ENCODE data around the gene FGD4. TPM values are rescaled to one million over a fixed set of nuclear protein-coding genes. Genes with fewer than 3 reads are reported as not detected.
"Not testable (repeated sequence)": the region's sequence is repeated elsewhere in the genome, so short reads cannot be mapped to it uniquely, and the experiment has no call there.

The FGD4 gene
- total RNA-seq, 1 donor from 2014 or later, result 1.8 TPM

DNA sequence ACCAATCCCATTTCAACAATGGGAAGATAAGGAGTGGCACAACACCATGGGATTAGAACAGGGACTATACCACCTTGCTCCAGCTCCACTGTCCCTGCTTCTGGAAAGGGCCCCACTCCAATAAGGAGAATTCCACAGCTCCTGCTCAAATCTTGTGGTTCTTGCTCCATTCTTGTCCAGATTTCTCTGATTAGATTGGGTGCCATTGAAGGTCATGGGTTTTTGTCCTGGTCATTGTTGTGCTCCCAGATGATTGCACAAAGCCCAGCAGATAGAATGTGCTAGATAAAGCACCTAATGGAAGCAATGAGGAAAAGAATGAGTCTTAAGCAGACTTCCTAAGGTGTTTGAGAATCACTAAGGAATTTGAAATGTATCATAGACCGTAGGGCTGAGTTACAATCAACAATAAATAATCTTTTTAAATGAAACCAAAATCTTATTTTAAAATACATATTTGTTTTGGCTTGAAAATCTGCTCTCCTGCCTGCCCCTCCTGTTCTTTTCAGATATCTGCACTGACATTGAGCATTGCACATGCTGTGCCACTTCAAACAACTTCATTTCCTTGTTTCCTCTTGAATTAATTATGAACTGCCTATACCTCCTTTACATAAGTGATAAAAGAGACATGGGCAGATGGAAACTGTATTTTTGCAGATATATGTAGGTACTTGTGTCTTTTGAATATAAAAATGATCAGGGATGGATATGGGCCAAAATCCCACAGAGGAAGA, 115.9 kb downstream of the FGD4 start:
- DNase-seq, result no peak
- intact Hi-C loops (cut with micrococcal nuclease), result no loop called here
- H3K27me3 Mint-ChIP-seq, result no peaks in the 10 kb centered on the region
- no peaks in the 10 kb centered on the region for H3K36me3 Mint-ChIP-seq (ENCODE audit: low read depth)
- TF ChIP-seq, protein P1, sequence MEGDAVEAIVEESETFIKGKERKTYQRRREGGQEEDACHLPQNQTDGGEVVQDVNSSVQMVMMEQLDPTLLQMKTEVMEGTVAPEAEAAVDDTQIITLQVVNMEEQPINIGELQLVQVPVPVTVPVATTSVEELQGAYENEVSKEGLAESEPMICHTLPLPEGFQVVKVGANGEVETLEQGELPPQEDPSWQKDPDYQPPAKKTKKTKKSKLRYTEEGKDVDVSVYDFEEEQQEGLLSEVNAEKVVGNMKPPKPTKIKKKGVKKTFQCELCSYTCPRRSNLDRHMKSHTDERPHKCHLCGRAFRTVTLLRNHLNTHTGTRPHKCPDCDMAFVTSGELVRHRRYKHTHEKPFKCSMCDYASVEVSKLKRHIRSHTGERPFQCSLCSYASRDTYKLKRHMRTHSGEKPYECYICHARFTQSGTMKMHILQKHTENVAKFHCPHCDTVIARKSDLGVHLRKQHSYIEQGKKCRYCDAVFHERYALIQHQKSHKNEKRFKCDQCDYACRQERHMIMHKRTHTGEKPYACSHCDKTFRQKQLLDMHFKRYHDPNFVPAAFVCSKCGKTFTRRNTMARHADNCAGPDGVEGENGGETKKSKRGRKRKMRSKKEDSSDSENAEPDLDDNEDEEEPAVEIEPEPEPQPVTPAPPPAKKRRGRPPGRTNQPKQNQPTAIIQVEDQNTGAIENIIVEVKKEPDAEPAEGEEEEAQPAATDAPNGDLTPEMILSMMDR (IDR thresholded peaks at IDR 0.05), result no peak
- peaks cover 11% of the 10 kb centered on the region for H3K4me1 Mint-ChIP-seq
- ATAC-seq (ENCODE audit: low read depth), result no peak
- no peak overlapping the region for H3K4me3 Mint-ChIP-seq
- H3K9me3 Mint-ChIP-seq, result no peaks in the 10 kb centered on the region
- ChIA-PET CTCF (no interaction called here), POLR2A (no interaction called here)
- no peak overlapping the region for H3K27ac Mint-ChIP-seq

DNA sequence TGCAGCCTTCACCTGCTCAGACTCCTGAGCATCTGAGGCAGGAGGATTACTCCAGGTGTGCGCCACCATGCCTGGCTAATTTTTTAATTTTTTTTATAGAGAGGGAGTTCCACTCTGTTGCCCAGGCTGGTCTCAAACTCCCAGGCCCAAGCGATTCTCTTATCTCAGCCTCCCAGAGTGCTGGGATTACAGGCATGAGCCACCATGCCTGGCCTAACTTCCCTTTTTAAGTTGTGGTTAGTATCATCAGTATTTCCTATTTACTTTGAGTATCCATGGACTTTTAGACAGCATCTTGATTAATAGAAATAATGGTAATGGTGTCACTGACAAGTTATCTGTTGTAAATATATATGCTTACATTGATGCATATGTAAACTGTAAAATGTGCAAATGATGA, 116.9 kb downstream of the FGD4 start:
- CTCF ChIA-PET, result no interaction called here
- TF ChIP-seq, protein P1 (IDR thresholded peaks at IDR 0.05), result no peak
- POLR2A ChIA-PET, result no interaction called here
- Mint-ChIP-seq H3K27ac (no peak overlapping the region), H3K4me1 (peaks cover 16% of the 10 kb centered on the region), H3K27me3 (no peaks in the 10 kb centered on the region), H3K4me3 (no peak overlapping the region), H3K36me3 (ENCODE audit: low read depth) (no peaks in the 10 kb centered on the region), H3K9me3 (no peaks in the 10 kb centered on the region)
- ATAC-seq (ENCODE audit: low read depth) (no peak), DNase-seq (no peak)
- intact Hi-C loops (cut with micrococcal nuclease), result no loop called here

DNA sequence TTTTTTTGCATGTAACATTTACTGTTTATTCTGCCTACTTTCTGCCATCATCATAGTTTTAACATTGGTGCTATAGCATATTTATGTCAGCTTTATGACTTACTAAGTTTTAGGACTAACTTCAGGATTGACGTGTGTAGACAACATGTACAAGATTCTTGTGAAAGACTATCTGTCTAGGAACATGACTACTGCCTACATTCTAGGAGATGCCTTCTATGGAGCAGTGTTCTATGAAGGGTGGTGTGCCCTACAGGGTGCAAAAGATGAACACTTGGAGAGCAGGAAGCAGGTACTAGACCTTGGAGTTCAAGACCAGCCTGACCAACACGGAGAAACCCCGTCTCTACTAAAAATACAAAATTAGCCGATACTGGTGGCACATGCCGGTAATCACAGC, 118.6 kb downstream of the FGD4 start:
- H3K4me3 Mint-ChIP-seq, result no peak overlapping the region
- ChIA-PET CTCF (no interaction called here), POLR2A (no interaction called here)
- H3K36me3 Mint-ChIP-seq (ENCODE audit: low read depth), result no peaks in the 10 kb centered on the region
- H3K27me3 Mint-ChIP-seq, result no peaks in the 10 kb centered on the region
- TF ChIP-seq, protein P1 (IDR thresholded peaks at IDR 0.05), result no peak
- no peaks in the 10 kb centered on the region for H3K9me3 Mint-ChIP-seq
- H3K27ac Mint-ChIP-seq, result no peak overlapping the region
- no peak for DNase-seq
- ATAC-seq (ENCODE audit: low read depth), result no peak
- intact Hi-C loops (cut with micrococcal nuclease), result no loop called here
- peaks cover 31% of the 10 kb centered on the region for H3K4me1 Mint-ChIP-seq

DNA sequence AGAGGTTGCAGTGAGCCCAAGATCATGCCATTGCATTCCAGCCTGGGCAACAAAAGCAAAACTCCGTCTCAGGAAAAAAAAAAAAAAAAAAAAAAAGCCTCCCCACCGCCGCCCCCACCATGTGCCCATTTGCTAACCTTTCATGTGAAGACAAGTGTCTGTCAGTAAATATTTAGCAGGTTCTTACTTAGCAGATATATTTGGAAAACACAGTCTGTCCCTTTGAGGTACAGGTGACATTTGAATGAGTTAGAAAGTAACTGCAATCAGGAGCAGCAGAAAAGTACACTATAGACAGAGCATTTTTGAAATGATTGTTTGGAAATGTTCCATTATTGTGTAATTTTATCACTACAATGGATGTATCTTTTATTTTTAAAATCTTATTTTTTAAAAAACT, 119.7 kb downstream of the FGD4 start:
- no peak for DNase-seq
- H3K4me1 Mint-ChIP-seq, result peaks cover 40% of the 10 kb centered on the region
- POLR2A ChIA-PET, result no interaction called here
- no peaks in the 10 kb centered on the region for H3K9me3 Mint-ChIP-seq
- H3K36me3 Mint-ChIP-seq (ENCODE audit: low read depth), result no peaks in the 10 kb centered on the region
- H3K27ac Mint-ChIP-seq, result no peak overlapping the region
- H3K4me3 Mint-ChIP-seq, result no peak overlapping the region
- CTCF ChIA-PET, result no interaction called here
- H3K27me3 Mint-ChIP-seq, result no peaks in the 10 kb centered on the region
- ATAC-seq (ENCODE audit: low read depth), result no peak
- intact Hi-C loops (cut with micrococcal nuclease), result no loop called here
- TF ChIP-seq, protein P1 (IDR thresholded peaks at IDR 0.05), result no peak

DNA sequence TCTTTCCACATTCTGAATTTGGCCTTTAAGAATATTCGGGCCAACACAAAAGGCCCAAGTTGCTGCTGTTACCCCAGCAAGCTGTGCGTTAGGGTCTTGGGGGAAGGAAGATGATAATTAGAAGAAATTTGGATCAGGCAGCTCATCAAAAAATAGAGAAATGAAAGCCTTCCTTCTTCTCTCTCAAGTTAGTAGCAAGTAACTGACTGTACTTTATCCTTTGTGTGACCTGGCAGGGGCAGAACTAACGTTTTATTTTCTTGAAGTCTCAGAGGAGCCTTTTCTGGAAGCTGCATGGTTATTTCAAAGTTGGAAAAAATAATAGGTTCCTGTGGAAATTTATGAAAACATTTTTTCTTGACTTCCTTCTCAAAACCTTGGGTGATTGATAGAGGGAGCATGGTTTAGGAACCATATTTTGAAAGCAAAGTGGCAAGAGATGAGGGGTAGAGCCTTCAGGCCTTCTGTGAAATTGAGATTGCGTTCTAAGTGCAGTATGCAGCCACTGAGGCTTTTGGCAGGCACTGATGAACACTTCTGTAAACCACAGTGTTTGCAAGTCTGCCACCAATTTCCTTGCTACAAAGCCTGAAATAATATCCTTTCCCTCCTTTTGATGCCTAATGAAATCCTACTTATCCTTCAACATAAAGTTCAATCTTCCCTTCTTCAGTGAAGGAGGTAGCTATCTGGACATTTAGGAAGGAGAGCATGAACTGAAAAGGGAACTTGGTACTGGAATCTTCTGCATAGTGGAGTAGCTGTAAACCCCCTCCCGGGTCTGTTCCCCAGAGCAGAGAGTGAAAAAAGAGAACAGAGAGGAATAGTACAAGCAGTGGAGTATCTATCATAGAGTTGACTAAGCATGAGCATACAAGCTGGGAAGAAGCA, 123.2 kb downstream of the FGD4 start:
- intact Hi-C loops (cut with micrococcal nuclease), result loop anchor here (1.0 to 5.0 kb wide), 4 partner anchors 12 to 155 kb away; partner anchors contain the start of gene DNM1L
- H3K27me3 Mint-ChIP-seq, result no peaks in the 10 kb centered on the region
- peak overlapping the region; percentile 67 for H3K4me3 Mint-ChIP-seq
- ChIA-PET POLR2A (interaction anchor here (1.1 kb wide), 1 partner anchor 13 kb away, joined by 7 read pairs; no protein-coding TSS in a partner anchor), CTCF (interaction anchor here (0.9 to 1.5 kb wide), 2 partner anchors 66 to 149 kb away, joined by 3 to 4 read pairs; no protein-coding TSS in a partner anchor)
- DNase-seq, result no peak
- peak; percentile 82 for ATAC-seq (ENCODE audit: low read depth)
- no peaks in the 10 kb centered on the region for H3K9me3 Mint-ChIP-seq
- H3K4me1 Mint-ChIP-seq, result peaks cover 28% of the 10 kb centered on the region
- peak overlapping the region; percentile 85 for H3K27ac Mint-ChIP-seq
- no peaks in the 10 kb centered on the region for H3K36me3 Mint-ChIP-seq (ENCODE audit: low read depth)
- TF ChIP-seq, protein P1 (IDR thresholded peaks at IDR 0.05), result no peak

DNA sequence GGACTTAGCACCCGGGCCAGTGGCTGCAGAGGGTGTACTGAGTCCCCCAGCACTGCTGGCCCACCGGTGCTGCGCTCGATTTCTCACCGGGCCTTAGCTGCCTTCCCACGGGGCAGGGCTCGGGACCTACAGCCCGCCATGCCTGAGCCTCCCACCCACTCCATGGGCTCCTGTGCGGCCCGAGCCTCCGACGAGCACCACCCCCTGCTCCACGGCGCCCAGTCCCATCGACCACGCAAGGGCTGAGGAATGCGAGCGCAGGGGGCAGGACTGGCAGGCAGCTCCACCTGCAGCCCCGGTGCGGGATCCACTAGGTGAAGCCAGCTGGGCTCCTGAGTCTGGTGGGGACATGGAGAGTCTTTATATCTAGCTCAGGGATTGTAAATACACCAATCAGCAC, 126.4 kb downstream of the FGD4 start:
- POLR2A ChIA-PET; DNase-seq; H3K9me3 Mint-ChIP-seq; CTCF ChIA-PET; intact Hi-C loops (cut with micrococcal nuclease); H3K27me3 Mint-ChIP-seq; H3K27ac Mint-ChIP-seq; H3K4me3 Mint-ChIP-seq; ATAC-seq (ENCODE audit: low read depth); H3K36me3 Mint-ChIP-seq (ENCODE audit: low read depth): not testable (repeated sequence)
- H3K4me1 Mint-ChIP-seq, result peaks cover 26% of the 10 kb centered on the region

DNA sequence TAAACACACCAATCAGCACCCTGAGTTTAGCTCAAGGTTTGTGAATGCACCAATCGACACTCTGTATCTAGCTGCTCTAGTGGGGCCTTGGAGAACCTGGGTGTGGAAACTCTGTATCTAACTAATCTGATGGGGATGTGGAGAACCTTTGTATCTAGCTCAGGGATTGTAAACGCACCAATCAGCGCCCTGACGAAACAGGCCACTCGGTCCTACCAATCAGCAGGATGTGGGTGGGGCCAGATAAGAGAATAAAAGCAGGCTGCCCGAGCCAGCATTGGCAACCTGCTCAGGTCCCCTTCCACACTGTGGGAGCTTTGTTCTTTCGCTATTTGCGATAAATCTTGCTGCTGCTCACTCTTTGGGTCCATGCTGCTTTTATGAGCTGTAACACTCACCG, 127.0 kb downstream of the FGD4 start:
- ATAC-seq (ENCODE audit: low read depth); H3K4me3 Mint-ChIP-seq; POLR2A ChIA-PET; H3K9me3 Mint-ChIP-seq; DNase-seq; CTCF ChIA-PET; intact Hi-C loops (cut with micrococcal nuclease); H3K27ac Mint-ChIP-seq; H3K36me3 Mint-ChIP-seq (ENCODE audit: low read depth); H3K27me3 Mint-ChIP-seq: not testable (repeated sequence)
- H3K4me1 Mint-ChIP-seq, result peaks cover 23% of the 10 kb centered on the region

Data from activated B cell treated with CpG ODN at 0.5 μM for 24 hours (primary cell).